CD4-positive, CD25-positive, alpha-beta regulatory T cell (primary cell): ENCODE measurements around the gene COL26A1. TPM values are rescaled to one million over a fixed set of nuclear protein-coding genes. Genes with fewer than 3 reads are reported as not detected.

Experiments
- ATAC-seq, 2 donors: fragments of 150-1000 bp; cut with Tn5 transposase; one replicate each; pipeline ENCODE4 v1.10.0; 2021; ENCODE audit warnings: low read depth in 2 of 2, moderate number of reproducible peaks in 2 of 2, moderate library complexity in 1 of 2
- DNase-seq, 3 donors: peaks; one replicate each; pipeline versions ENCODE4 v3.0.0 to v3.0.0-alpha.2; 2012 to 2022; ENCODE audit warnings: mixed read lengths in 1 of 3
- H3K27ac ChIP-seq: one replicate; pipeline ENCODE4 v1.7.0; 2013; ENCODE audit warnings: mild to moderate bottlenecking, low read length; ENCODE audit not compliant: insufficient read depth, poor library complexity, severe bottlenecking
- H3K27me3 ChIP-seq: one replicate; pipeline ENCODE4 v1.7.0; 2013; ENCODE audit warnings: low read length; ENCODE audit not compliant: control insufficient read depth, insufficient read depth
- H3K36me3 ChIP-seq: one replicate; pipeline ENCODE4 v1.7.0; 2013; ENCODE audit warnings: mild to moderate bottlenecking, low read length, moderate library complexity; ENCODE audit not compliant: control insufficient read depth, insufficient read depth
- H3K4me1 ChIP-seq: 2 replicates; pipeline ENCODE4 v1.7.0; 2013; ENCODE audit warnings: mild to moderate bottlenecking, low read length; ENCODE audit not compliant: insufficient read depth, control insufficient read depth, poor library complexity, severe bottlenecking
- H3K4me3 ChIP-seq: one replicate; pipeline ENCODE4 v1.7.0; 2013; ENCODE audit warnings: low read depth, mild to moderate bottlenecking, low read length, moderate library complexity
- H3K9me3 ChIP-seq, 2 experiments: 1 replicate in 1 of 2; 2 replicates in 1 of 2; pipeline ENCODE4 v1.7.0; 2013; ENCODE audit warnings: low read length in 2 of 2, mild to moderate bottlenecking in 1 of 2, moderate library complexity in 1 of 2; ENCODE audit not compliant: control insufficient read depth in 2 of 2
- H3K27ac Mint-ChIP-seq, 3 donors: one replicate each; pipeline ENCODE4 v1.8.0; 2020 to 2022; ENCODE audit warnings: mild to moderate bottlenecking in 3 of 3, mixed read lengths in 3 of 3, moderate library complexity in 2 of 3
- H3K27me3 Mint-ChIP-seq: one replicate; pipeline ENCODE4 v1.8.0; 2022; ENCODE audit warnings: mild to moderate bottlenecking, mixed read lengths
- H3K36me3 Mint-ChIP-seq: one replicate; pipeline ENCODE4 v1.8.0; 2020; ENCODE audit warnings: mixed read lengths
- H3K4me1 Mint-ChIP-seq, 4 donors: one replicate each; pipeline ENCODE4 v1.8.0; 2020 to 2022; ENCODE audit warnings: mixed read lengths in 4 of 4, mild to moderate bottlenecking in 1 of 4
- H3K4me3 Mint-ChIP-seq, 4 donors: one replicate each; pipeline ENCODE4 v1.8.0; 2020 to 2022; ENCODE audit warnings: mild to moderate bottlenecking in 4 of 4, mixed read lengths in 4 of 4, moderate library complexity in 3 of 4
- H3K9me3 Mint-ChIP-seq, 7 donors: one replicate each; pipeline ENCODE4 v1.8.0; 2020 to 2022; ENCODE audit warnings: mixed read lengths in 7 of 7, mild to moderate bottlenecking in 3 of 7, moderate library complexity in 2 of 7
- polyA plus RNA-seq, 4 donors: library from polyadenylated mRNA; unstranded; fragments of 300-500 nt; fragmentation: Illumina TruSeq; gene quantifications; one replicate each; pipeline ENCODE4 v1.2.3, GENCODE V29; 2021
- total RNA-seq: library from RNA; stranded (reverse); gene quantifications from one replicate; pipeline ENCODE4 v1.2.3, GENCODE V29; 2022

Gene COL26A1
- total and polyA plus RNA-seq, 5 donors from 2014 or later = not detected

DNA sequence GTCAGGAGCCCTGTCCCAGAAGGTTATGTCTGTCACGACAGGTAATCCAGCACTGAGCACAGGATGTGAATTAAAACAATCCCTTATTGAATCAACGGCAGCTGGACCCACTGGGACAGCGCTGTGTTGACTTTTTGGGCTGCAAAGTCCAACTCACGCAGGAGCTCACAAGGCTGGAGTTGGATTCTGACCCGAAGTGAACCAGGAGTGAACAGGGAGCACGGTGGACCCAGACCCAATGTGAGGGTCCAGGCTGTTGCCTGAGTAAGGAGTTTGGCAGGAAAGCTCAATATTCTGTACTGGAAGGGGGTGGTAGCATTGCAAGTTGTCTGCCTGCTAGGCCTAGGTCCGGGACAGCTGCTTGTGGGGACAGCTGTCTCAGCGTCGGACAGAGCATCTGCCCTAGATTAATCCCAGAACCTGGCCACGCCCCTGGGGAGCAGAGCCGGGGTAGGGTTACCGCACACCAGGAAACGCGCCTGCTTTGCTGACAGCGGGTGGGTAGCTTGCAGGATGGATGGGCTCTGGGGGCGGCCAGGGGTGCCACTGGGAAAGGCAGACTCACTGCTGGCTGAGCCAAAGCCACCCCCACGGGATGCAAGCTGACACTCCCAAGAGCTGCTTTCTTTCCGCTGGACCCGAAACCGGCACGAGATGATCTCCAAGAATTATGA, 24.0 kb downstream of the COL26A1 start:
- ATAC-seq (no peak), DNase-seq (no peak)
- Mint-ChIP-seq H3K27me3 (no peaks in the 10 kb centered on the region), H3K9me3 (peaks cover 0 to under 1% (median 0%) of the 10 kb centered on the region in 7 donors), H3K4me1 (peaks cover 5 to 23% (median 9%) of the 10 kb centered on the region in 4 donors), H3K27ac (no peak overlapping the region), H3K4me3 (no peak overlapping the region), H3K36me3 (no peaks in the 10 kb centered on the region)
- H3K36me3 ChIP-seq = no peaks in the 10 kb centered on the region
- H3K4me3 ChIP-seq = no peak overlapping the region
- H3K27me3 ChIP-seq = no peaks in the 10 kb centered on the region
- no peak overlapping the region for H3K27ac ChIP-seq
- H3K9me3 ChIP-seq = no peaks in the 10 kb centered on the region
- peaks cover 13% of the 10 kb centered on the region for H3K4me1 ChIP-seq

DNA sequence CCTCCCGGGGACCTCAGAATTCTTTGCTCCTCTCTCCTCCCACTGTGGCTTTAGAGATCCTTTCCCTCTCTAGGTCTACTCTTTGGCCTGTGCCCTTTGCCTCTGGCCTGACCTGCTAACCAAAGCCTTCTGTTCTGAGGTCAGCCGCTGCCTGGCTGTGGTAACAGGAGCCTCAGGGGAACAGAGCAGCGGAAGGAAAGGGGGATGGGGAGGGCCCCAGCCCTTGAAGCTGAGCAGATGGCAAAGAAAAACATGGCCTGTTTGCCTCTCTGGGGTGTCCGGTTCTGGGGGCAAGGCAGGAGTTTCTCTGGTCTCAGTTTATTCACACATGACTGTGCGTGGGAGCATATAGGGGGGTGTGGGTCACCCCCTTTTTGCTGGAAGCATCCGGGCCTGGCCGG, 28.2 kb downstream of the COL26A1 start:
- Histone ChIP-seq H3K36me3 (no peaks in the 10 kb centered on the region), H3K27ac (peak overlapping the region; percentile 51), H3K4me3 (no peak overlapping the region), H3K27me3 (no peaks in the 10 kb centered on the region), H3K9me3 (no peaks in the 10 kb centered on the region), H3K4me1 (peaks cover 18% of the 10 kb centered on the region)
- DNase-seq (peak in 2 of 3 donors; percentile 25 to 80), ATAC-seq (peak; percentile 72 to 80)
- Mint-ChIP-seq H3K4me1 (peaks cover 5 to 31% (median 13%) of the 10 kb centered on the region in 4 donors), H3K9me3 (peaks cover 0 to 2% (median 0%) of the 10 kb centered on the region in 7 donors), H3K36me3 (no peaks in the 10 kb centered on the region), H3K27ac (peak overlapping the region; percentile 87 to 98 (median 91)), H3K27me3 (no peaks in the 10 kb centered on the region), H3K4me3 (peak overlapping the region in 3 of 4 donors; percentile 13 to 77 (median 57))

DNA sequence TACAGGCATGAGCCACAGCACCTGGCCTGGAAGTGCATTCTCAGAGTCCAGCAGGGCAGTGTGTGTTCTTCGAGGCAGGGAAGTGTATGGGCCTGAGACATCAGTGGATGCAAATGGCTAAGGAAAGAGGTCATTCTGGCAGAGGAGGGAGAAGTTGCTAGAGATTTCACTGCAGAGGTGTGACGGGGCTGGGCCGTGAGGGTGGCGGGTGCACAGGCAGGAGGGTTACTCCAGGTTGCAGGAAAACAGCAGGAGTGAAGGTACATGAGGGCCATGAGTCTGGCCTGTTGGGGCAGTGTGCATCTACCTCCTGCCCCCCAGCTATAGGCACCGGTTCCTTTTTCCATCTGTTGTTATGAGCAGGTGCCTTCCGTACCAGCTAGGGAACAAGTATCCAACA, 29.3 kb downstream of the COL26A1 start:
- peak overlapping the region in 2 of 4 donors; percentile 19 to 48 for H3K4me3 Mint-ChIP-seq
- no peaks in the 10 kb centered on the region for H3K27me3 ChIP-seq
- H3K4me1 ChIP-seq = peaks cover 18% of the 10 kb centered on the region
- no peaks in the 10 kb centered on the region for H3K36me3 Mint-ChIP-seq
- H3K27me3 Mint-ChIP-seq = no peaks in the 10 kb centered on the region
- H3K9me3 ChIP-seq = no peaks in the 10 kb centered on the region
- ATAC-seq = no peak
- H3K9me3 Mint-ChIP-seq = peaks cover 0 to 2% (median 0%) of the 10 kb centered on the region in 7 donors
- H3K27ac Mint-ChIP-seq = peak overlapping the region; percentile 20 to 89 (median 87)
- no peak overlapping the region for H3K27ac ChIP-seq
- no peaks in the 10 kb centered on the region for H3K36me3 ChIP-seq
- peaks cover 5 to 25% (median 12%) of the 10 kb centered on the region in 4 donors for H3K4me1 Mint-ChIP-seq
- H3K4me3 ChIP-seq = no peak overlapping the region
- no peak for DNase-seq

DNA sequence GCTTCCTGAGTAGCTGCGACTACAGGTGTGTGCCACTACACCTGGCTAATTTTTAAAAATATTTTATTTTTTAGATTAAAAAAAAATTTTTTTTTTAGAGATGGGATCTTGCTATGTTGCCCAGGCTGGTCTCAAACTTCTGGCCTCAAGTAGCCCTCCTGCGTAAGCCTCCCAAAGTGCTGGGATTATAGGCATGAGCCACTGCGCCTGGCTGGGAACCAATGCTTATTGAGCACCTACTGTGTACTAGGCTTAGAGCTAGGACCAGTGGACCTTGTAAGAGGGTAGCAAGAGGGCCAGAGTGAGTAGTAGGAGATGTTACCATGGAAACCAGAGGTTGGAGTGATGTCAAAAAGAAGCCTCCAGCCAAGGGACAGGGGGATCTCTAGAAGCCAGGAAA, 31.2 kb downstream of the COL26A1 start:
- Mint-ChIP-seq H3K27me3 (no peaks in the 10 kb centered on the region), H3K9me3 (peaks cover 0 to 2% (median 0%) of the 10 kb centered on the region in 7 donors), H3K36me3 (no peaks in the 10 kb centered on the region), H3K27ac (no peak overlapping the region), H3K4me1 (peaks cover 5 to 22% (median 12%) of the 10 kb centered on the region in 4 donors), H3K4me3 (no peak overlapping the region)
- Histone ChIP-seq H3K27ac (no peak overlapping the region), H3K9me3 (no peaks in the 10 kb centered on the region), H3K27me3 (no peaks in the 10 kb centered on the region), H3K4me1 (peaks cover 18% of the 10 kb centered on the region), H3K4me3 (no peak overlapping the region), H3K36me3 (no peaks in the 10 kb centered on the region)
- DNase-seq = no peak
- ATAC-seq = no peak

DNA sequence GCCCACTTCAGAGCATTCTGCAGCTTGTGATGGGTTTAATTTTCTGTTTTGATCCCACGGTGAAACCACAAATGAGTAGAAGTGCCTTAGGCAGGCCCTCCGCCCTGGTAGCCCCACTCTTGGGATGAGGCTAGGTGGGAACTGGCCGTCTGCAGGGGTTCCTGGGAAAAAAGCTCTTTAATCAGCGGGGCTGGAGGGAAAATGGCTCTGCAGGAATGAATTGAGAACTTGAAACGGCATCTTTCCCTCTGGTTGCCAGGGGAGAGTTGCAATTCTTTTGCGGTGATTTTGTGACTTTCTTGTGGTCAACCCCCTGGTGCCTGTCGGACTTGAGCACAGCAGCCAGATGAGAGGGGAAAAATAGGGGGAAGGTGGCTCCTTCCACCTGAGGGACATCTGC, 32.7 kb downstream of the COL26A1 start:
- H3K27ac ChIP-seq = no peak overlapping the region
- H3K27me3 Mint-ChIP-seq = peaks cover 6% of the 10 kb centered on the region
- H3K27me3 ChIP-seq = no peaks in the 10 kb centered on the region
- H3K4me3 ChIP-seq = no peak overlapping the region
- no peak overlapping the region for H3K4me3 Mint-ChIP-seq
- no peaks in the 10 kb centered on the region for H3K9me3 ChIP-seq
- peaks cover 5 to 19% (median 11%) of the 10 kb centered on the region in 4 donors for H3K4me1 Mint-ChIP-seq
- no peak overlapping the region for H3K27ac Mint-ChIP-seq
- DNase-seq = no peak
- peaks cover 0 to 2% (median 0%) of the 10 kb centered on the region in 7 donors for H3K9me3 Mint-ChIP-seq
- H3K36me3 ChIP-seq = no peaks in the 10 kb centered on the region
- no peaks in the 10 kb centered on the region for H3K36me3 Mint-ChIP-seq
- ATAC-seq = no peak
- peaks cover 18% of the 10 kb centered on the region for H3K4me1 ChIP-seq

DNA sequence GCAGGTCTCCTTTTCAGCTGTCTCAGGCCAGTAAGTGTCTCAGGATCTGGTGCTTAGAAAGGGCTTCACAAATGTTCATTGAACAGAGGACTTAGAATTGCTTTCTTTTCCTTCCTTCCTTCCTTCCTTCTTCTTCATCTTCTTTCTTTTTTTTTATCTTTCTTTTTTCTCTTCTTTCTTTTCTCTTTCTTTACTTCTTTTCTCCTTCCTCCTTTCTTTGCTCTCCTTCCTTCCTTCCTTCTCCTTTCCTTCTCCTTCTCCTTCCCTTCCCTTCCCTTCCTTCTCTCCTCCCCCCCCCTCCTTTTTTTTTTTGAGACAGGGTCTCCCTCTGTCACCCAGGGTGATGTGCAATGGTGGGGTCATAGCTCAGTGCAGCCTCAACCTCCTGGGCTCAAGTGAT, 34.6 kb downstream of the COL26A1 start:
- DNase-seq (no peak), ATAC-seq (no peak)
- no peaks in the 10 kb centered on the region for H3K4me1 ChIP-seq
- Mint-ChIP-seq H3K36me3 (no peaks in the 10 kb centered on the region), H3K9me3 (peaks cover 0 to 1% (median 0%) of the 10 kb centered on the region in 7 donors), H3K27ac (peak overlapping the region in 1 of 3 donors; percentile 46), H3K4me3 (no peak overlapping the region), H3K27me3 (peaks cover 6% of the 10 kb centered on the region), H3K4me1 (peaks cover 0 to 2% (median 0%) of the 10 kb centered on the region in 4 donors)
- H3K4me3 ChIP-seq = no peak overlapping the region
- H3K36me3 ChIP-seq = no peaks in the 10 kb centered on the region
- no peaks in the 10 kb centered on the region for H3K27me3 ChIP-seq
- no peak overlapping the region for H3K27ac ChIP-seq
- H3K9me3 ChIP-seq = no peaks in the 10 kb centered on the region

DNA sequence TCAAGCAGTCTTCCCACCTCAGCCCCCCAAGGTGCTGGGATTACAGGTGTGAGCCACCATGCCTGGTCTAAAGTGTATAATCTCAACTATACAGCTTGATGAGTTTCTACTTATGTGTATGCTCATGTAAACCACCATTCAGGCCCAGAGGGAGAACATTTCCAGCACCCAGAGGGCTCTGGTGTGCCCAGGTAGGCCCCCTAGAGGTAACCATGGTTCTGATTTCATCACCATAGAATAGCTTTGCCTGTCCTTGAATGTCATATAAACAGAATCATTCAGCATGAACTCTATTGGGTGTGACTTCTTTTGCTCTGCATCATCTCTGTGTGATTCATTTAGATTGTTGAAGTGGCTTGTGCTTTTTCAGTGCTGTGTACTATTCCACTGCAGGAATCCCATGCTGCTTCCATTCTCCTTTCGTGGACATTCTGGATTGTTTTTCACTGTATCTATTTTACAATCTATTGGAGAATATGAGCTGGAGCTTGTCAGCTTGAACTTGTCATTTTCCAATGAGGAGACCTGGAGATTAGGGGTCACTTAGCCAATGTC, 35.2 kb downstream of the COL26A1 start:
- peaks cover 6% of the 10 kb centered on the region for H3K27me3 Mint-ChIP-seq
- no peak overlapping the region for H3K4me3 Mint-ChIP-seq
- no peaks in the 10 kb centered on the region for H3K36me3 ChIP-seq
- peak overlapping the region in 1 of 3 donors; percentile 60 for H3K27ac Mint-ChIP-seq
- no peaks in the 10 kb centered on the region for H3K9me3 ChIP-seq
- no peak overlapping the region for H3K27ac ChIP-seq
- no peaks in the 10 kb centered on the region for H3K4me1 Mint-ChIP-seq
- no peaks in the 10 kb centered on the region for H3K27me3 ChIP-seq
- H3K9me3 Mint-ChIP-seq = peaks cover 0 to 1% (median 0%) of the 10 kb centered on the region in 7 donors
- no peaks in the 10 kb centered on the region for H3K4me1 ChIP-seq
- ATAC-seq (no peak), DNase-seq (no peak)
- H3K36me3 Mint-ChIP-seq = no peaks in the 10 kb centered on the region
- H3K4me3 ChIP-seq = no peak overlapping the region
